ENCODE results near the gene PREX1.

GRCh38 chr20:48577557-48577956, 250.2 kb downstream of the PREX1 start:
- TF ChIP-seq POLR2A (IDR thresholded peaks at IDR 0.05) (no peak), CTCF (IDR thresholded peaks at IDR 0.05) (no peak)

All from ovary (tissue), 3 donors.